ENCODE measurements around the gene SH3GL3.
A peak's percentile ranks its signal among the peaks of the same experiment; 100 is the strongest.

Gene SH3GL3

DNA sequence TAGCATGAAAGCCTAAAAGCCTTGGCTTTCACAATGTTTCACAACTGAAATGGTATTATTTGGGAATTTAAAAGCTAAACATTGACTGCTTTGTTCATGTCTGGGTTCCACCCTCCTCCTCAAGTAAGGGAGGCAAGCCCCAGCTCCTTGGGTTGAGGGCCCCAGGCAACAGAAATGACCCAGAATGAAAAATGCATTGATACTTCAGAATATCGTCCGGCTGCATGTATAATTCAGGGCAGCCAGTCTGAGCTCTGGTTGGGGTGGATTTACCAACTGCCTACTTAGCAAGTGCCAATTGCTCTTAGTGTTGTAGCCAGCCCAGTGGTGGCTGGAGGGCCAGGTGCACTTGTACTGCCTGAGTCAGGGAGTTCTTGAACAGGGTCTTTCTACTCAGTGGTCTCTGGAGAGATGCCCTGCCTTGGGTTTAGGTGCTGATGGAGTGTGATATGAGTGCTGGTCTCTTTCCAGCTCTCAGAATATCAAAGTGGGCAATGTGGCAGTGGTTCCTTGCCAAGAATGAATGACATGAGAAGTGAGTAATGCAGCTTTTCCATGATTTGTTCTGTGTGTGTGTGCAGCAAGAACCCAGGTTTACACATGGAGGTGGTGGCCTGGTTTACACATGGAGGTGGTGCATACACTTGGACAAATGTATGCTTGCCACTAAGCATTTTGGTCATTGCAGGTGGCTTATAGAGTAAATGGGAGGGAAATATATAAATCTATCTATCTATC, 165.9 kb downstream of the SH3GL3 start:
- no peak for DNase-seq (ENCODE audit: low spot score)

DNA sequence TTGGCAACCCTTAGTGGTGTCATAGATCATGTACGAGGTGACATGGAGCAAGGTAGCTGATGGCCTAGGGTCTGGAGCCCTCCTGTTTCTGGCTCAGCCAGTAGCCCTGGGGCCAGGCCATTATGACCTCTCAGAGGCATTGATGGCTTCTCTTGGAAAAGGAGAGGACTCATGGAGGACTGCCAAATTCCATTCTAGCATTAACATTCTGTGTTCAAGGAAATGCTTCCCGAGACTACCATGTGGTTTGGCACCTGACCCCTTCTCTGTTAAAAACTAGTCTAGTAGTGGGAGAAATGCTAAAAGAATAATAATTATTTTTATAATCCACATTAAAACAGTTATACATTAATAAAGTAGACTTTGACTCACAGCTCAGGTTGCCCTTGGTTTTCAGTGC, 166.6 kb downstream of the SH3GL3 start:
- no peak for DNase-seq (ENCODE audit: low spot score)

DNA sequence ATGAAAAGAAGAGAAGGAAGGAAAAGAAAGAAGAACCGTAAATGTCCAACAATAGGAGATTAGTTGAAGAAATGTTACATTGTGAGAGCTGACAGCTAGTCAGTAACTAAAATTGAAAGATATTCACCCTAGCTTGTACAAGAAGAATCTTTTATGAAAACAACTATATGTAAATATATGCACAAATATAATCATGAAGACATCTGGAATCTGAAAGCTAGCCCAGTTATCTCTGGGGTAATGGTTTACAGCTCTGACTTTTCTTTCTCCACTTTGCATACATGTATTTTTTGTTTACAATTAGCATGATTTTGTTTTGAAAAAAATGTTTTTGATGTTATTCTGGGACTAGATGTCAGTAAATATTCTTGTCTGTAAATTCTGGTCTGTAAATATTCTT, 169.7 kb downstream of the SH3GL3 start:
- DNase-seq (ENCODE audit: low spot score), result no peak

DNA sequence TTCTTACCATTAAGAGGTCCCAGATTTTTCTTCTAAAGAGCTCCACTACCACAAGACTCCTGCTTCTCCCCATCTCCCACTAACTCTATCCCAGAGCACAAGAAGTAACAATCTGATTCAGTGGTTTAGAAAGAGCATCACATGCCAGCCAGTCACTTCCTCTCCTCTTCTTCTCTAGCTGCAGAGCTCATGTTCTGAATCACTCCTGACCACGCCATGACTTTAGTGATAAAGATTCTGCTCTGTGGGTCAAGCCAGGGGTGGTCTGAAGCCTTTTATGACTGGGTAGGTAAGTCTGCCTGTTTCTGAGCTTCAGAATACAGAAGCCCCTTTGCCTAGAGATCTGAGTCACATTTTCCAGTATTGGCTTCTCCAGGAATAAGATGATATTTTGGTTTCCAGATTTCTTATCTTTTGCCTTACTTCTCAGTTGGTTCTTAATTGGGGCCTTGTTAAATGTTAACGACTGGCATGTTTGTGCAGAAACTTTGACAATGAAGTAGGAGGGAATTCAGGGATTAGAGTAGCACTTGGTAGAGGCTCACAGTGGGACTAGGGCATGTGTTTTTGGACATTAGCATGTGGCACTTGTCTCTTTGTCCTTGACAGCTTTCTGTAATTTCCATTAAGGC, 179.1 kb downstream of the SH3GL3 start:
- peak; percentile 28 for DNase-seq (ENCODE audit: low spot score)

DNA sequence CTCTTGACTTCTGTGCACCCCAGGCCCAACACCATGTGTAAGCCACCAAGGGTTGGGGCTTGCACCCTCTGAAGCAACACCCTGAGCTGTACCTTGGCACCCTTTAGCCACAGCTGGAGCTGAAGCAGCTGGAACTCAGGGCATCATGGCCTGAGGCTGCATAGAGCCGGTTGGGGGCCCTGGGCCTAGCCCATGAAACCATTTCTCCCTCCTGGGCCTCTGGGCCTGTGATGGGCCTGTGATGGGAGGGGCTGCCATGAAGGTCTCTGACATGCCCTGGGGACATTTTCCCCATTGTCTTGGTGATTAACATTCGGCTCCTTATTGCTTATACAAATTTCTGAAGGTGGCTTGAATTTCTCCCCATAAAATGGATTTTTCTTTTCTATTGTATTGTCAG, 184.4 kb downstream of the SH3GL3 start:
- no peak for DNase-seq (ENCODE audit: low spot score)

DNA sequence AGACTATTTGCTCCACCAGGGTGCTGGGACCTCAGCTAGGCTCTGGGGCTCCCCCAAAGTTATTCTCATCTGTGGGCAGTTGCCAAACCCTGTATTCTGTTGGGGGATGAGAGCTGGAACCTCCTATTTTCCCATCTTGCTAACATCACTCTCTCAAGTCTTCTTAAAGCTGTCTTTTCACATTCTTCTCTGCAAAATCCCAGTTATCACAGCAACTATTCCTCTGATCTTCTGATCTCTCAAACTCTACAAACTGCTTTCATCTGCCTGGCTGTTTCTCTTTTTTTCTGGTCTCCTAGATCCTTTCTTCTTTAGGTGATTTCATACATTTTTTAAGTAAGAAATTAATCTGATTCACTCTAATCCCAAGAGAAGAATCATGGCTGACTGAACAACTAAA, 196.1 kb downstream of the SH3GL3 start:
- no peak for DNase-seq (ENCODE audit: low spot score)

DNA sequence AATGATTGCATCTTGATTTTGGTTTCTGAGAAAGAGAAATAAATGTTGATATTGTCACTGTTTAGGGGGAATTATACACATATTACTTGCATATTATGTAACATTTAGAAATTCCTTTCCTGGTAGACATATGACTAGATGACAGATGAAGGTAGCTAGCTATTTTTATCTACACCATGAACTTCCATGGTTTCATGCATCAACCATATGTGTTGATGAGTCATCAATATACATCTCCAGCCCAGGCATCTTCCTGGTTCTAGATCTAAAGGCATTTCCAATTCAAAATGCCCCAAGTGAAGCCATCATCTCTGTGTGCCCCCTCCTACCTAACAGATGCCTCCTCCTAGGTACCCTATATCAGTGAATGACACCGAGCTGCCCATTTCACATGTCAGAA, 197.3 kb downstream of the SH3GL3 start:
- DNase-seq (ENCODE audit: low spot score), result no peak

DNA sequence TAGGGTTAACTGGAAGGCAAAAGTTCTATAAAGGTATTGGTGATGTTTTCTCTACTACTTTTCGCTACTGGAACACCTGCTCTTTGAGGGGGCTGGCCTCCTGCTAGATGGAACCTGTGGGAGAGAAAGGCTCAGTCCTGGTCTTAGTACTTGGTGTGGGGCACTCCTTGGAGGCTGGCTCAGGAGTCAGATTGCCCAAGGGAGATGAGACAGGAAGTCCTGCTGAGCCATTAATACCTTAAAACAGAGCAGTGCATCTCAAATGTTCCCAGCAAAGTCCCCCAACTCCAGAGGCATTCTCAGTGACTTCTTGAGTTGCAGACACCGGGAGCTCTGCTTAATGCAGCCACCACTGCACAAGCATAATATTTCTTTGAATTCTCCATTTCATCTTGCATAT, 203.7 kb downstream of the SH3GL3 start:
- no peak for DNase-seq (ENCODE audit: low spot score)

DNA sequence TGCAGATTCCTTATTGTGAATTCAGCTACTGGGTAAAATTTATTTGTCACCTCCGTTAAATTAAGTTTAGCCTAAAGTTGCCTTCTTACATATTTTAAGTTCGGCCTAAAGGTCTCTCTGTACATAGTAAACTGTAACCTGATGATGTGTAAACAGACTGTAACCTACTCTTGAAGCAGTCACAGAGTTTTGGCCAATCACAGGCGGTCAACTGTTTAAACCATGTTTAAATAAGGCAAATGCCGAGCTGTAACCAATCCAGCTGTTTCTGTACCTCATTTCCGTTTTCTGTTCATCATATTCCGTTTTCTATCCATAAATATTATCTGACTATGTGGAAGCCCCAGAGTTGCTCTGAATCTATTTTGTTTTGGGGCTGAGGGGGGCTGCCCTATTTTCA, 204.4 kb downstream of the SH3GL3 start:
- DNase-seq (ENCODE audit: low spot score), result no peak

DNA sequence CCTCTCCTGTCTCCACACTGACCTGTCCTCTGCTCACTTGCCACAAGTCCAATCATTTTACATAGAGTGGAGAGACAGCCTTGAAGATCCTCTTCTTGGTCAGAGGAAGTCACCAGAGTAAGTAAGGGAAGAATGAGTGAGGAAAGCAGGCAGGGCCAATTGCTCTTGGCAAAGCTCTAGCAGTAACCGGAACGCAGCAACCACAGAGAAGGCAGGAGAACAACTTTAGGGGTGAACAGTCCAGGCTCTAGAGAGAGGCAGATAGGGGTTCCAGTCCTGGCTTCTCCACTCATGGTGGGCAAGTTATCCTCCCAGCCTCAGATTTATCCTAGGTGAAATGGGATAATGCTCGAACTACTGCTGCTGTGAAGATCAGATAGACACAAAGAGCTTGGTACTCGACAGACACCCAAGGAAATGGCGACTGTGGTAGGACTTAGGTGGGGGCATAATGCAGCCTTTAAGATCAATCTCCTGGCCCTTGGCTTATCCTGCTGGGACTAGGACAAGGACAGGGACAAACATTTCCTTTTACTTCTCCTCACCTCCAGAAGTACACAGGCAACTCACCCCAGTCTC, 205.6 kb downstream of the SH3GL3 start:
- DNase-seq (ENCODE audit: low spot score), result no peak

DNA sequence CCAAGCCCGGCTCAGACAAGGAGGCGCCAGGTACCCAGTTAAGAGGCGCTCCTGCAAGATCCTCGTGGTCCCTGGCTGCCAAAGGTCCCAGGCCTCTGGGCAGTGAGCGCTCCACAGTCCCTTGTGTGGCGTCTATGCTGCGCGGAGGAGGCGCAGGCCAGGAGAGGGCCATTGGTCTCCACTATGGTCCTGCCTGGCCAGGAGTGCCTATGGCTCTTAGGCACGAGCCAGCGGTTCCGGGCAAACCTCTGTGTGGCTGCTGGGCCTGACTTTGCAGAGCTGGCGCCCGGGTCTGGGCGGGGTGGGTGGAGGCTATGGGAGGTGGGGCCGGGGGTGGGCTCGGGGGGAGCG, 206.1 kb downstream of the SH3GL3 start:
- no peak for DNase-seq (ENCODE audit: low spot score)

DNA sequence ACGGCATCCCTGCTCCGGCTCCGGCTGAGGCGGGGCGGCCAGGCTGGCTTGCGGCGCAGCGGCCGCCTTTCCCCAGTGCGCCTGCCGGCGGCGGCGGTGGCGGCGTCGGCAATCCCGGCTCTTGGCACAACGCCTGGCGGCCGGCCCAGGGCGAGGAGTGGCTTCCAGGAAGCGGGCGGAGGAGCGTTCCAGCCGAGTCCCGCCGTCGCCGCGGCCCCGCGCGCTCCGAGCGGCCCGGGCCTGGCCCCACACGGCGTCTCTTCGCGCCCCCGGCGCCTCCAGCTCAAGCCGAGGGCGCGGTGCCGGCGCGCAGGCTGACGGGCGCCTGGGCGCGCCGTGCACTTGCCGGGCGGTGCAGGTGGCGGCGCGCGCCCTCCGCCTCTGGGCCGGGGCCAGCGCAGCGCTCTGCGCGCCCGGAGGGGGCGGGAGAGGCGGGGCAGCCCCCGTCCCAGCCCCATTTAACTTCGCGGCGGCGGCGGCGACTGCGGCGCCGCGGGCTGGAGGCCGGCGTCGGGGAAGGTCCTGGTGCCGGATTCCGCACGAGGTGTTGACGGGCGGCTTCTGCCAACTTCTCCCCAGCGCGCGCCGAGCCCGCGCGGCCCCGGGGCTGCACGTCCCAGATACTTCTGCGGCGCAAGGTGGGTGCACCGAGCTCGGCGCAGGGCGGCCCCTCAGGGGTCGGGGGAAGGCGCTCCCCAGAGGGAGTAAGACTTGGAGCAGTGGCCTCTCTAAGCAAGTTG, 206.7 kb downstream of the SH3GL3 start, which contains the start of gene ADAMTSL3:
Gene ADAMTSL3 (plus strand): TSS at position 485 of the 740 bp plus-strand sequence. CDS start 1,639 bp downstream, outside the sequence.
- no peak for DNase-seq (ENCODE audit: low spot score)

DNA sequence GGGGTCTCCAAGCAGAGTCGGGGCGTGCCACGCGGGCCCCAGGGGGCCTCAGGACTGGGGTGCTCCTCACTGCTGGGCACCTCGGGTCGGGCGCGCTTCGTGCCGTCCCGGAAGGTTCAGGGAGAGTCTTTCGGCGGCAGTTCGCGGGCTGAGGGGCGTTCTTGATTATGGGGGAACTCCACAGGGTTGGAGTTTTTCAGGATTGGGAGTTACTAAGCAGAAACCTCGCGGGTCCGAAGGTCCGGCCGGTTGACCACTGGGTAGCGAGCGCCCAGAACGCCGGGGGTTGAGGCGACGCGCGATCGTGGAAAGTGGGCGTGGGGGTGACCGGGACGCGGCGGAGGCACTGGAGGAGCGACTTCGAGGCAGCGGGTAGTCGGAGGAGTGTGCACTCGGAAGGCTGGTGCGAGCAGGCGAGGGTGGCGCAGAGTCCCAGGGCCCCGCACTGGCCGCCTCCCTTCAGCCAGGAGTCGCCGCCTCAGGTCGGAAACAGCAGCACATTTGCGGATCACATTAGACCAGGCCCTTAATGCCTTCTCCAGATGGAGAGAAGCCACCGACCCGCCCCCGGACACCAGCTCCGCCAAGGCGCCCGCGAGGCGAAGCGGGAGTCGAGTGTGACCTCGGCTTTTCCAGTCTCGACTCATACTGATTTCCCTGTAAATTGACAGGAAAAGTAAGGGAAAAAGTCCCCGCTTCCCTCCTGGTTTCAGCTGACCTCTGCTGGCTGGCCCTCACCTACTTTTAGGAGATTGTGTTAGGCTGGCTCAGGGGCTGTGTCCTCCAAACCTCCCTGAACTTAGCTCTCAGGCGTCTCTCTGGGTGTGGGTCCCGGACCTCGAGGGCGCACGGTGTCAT, 207.5 kb downstream of the SH3GL3 start:
- DNase-seq (ENCODE audit: low spot score), result no peak

DNA sequence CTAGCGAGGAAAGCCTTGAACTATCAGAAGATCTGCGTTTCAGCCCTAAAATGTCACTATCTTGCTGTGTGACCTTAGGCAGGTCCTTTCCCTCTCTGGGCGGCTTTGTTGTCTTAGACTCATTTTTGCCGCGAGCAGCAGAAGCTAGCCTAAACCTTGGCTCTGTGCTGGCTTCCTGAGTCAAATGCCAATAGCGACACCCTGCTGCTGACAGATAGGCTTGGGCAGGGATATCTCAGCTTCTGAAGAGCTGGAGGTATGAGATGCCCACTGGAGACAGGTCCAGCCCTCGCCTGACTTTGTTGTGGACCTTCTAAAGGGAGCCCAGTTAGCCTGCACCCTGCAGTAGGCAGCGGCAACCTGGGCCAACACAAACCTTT, 208.1 kb downstream of the SH3GL3 start:
- DNase-seq (ENCODE audit: low spot score), result no peak

DNA sequence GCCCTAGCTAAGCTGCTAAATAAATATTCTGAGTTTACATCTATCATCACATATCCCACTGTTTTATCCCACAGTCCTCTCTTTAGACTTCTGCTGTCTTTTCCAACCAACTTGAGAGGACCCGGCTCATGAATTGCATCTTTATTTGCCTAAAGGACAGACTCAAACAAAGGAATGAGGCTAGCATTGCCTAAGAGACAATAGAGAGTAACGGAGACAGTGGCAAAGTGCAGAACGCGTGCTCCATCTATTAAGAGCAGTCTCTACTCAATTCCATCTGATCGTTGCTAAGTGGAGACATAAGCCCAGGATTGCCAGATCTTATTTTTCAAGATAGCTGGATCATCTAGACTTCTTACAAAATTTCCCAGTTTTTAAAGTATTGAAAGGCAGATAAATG, 209.1 kb downstream of the SH3GL3 start:
- no peak for DNase-seq (ENCODE audit: low spot score)

DNA sequence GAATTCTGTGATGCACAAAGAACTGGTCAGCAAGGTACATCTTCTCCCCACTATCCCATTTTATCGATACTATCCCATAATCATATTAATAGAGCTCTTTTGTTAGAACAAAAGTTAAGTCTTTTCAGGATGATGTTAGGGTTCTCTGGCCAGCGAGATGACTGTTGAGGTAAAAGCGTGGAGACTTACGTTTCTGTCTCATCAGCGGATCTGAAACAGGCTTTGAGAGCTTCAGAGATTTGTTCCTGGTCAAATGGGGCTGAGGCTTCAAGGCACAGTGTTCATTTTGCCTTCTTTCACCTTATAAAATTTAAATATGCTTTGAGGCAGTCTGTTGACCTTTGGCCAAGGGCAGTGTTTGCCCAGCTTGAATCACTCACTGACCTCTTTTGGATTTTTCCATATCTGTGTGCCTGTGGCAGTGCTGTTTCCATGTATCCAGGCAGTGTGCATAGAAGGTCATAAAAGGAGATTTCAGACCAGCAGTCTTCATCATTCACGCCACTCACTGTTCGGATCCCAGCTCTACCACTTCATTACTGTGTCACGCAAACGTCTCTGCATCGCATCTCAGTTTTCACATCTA, 209.9 kb downstream of the SH3GL3 start:
- DNase-seq (ENCODE audit: low spot score), result no peak

DNA sequence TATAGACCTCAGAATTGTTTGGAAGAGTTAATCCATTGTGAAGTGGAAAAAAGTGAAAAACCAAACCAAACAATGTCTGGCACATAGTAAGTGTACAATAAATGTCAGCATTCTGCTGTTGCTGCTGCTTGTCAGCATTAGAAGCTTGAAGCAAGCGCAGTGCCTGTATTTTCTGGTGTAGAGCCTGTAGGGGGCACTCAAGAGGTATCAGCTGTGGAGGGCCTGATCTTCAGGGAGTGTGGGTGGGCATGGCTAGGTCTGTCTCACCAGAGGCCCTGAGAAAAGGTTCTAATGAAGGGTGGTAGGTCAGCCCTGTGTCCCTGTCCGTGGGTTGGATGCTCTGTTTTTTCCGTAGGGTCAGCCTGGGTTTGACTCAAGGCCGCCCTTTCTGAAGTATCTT, 210.4 kb downstream of the SH3GL3 start:
- DNase-seq (ENCODE audit: low spot score), result no peak

DNA sequence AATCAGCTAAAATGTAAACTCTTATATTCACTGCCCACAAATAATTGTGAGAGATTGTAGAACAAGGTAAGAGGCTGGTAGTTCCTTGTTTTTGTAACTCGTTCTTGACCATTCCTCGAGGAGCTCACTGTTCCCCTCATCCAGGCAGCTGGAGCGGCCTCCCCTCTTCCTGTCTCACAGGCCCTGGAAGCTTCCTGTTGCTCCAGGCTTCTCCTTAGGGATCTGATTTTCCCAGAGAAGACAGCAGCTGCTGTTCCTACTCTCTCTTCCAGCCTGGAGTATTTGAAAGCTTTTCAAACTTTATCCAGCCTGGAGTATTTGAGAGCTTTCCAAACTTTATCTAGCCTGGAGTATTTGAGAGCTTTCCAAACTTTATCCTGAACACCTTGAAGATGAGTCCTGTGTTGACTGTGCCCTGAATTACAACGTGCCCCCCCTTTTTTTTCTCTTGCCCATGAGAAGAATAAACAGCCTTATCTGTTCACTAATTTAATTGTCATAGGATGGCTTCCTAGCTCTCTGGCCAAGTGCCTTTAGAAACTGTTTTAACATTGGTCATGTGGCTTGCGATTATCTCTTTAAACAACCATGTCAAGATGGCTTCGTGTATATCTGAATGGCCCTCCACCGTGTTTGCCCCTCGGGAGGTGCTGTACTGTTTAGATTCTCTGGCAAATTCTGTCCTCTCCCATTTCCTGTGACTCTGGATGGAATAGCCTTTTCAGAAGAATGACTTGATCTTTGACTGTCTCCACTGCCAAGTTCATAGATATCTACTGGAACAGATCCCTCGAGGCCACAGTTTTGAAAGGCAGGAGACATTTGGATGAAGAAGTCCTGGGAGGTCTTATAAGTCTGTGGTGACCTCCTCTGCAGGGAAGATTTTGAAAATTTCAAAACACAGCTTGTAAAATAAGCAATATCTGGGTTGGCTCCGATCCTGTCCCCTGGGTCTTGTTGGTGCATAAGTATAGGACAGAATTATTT, 211.6 kb downstream of the SH3GL3 start:
- no peak for DNase-seq (ENCODE audit: low spot score)

DNA sequence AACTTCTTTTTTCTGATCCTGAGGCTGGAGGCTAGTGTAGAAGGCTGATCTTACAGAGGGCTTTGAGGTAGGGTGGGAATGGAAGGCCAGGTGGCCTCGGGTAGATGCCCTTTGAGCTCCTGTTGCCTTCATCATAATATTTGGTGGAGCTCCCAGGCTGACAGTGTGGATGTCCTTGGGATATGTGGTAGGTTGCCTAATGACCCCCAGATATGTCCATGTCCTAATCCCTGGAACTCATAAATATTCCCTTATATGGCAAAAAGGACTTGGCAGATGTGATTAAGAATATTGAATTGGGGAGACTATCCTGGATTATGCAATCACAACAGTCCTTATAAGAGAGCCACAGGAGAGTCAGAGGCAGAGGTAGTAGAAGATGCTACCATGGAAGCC, 212.3 kb downstream of the SH3GL3 start:
- DNase-seq (ENCODE audit: low spot score), result no peak

DNA sequence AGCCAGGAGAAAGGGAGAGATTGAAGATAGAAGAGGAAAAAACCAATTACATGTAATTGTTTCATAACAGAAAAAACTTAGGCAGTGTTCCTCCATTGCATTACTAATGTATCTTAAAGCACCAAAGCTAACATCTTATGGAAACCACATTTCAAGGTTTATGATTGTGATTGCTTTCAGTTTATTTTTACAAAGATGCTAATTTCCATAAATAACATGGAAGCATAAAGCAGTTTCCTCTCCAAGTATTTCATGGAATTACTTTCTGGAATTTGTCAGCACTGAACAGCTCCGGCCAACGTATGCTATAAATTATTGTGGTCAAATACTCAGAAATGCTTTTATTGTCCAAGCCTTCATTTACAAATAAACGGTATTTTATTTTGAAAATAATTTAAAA, 218.3 kb downstream of the SH3GL3 start:
- DNase-seq (ENCODE audit: low spot score), result no peak
